ENCODE results near the gene SLC26A9.

SLC26A9 gene

DNA sequence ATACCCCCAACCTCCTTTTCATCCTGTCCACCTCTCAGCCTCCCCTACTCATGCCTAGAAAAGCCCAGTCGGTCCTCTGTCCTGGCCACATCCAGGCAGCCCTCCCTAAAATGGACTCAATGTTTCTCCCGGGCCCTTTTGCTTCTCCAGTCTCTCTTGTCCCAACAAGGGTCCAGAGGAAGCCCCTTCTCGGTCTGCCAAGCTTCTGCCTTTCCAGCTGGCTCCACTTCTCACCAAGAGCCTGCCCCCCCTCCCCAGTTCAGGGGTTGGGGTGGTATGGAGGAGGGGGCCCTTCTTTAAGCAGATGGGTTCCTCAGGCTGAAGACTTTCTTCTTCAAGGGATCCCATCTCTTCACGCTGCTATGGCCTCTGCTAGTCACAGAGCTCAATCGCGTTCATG lies 36.0 kb upstream of the SLC26A9 start:
- Histone ChIP-seq H3K27ac (no peak overlapping the region), H2AFZ (ENCODE audit: low read depth) (no peak overlapping the region), H3K4me3 (IDR thresholded peaks at IDR 0.05; ENCODE audit: insufficient read depth, low read depth, low read length) (no peak overlapping the region), H3K36me3 (ENCODE audit: insufficient read depth) (no peaks in the 10 kb centered on the region), H3K27me3 (ENCODE audit: insufficient read depth, low read depth) (no peaks in the 10 kb centered on the region; the same call in 1 of the 2 replicates), H4K20me1 (ENCODE audit: insufficient read depth) (no peaks in the 10 kb centered on the region), H3K4me2 (no peak overlapping the region), H3K4me1 (ENCODE audit: low read depth, poor library complexity, severe bottlenecking) (no peaks in the 10 kb centered on the region), H3K9ac (no peak overlapping the region), H3K79me2 (ENCODE audit: insufficient read depth, low read depth) (no peaks in the 10 kb centered on the region)
- TF ChIP-seq, protein P1, sequence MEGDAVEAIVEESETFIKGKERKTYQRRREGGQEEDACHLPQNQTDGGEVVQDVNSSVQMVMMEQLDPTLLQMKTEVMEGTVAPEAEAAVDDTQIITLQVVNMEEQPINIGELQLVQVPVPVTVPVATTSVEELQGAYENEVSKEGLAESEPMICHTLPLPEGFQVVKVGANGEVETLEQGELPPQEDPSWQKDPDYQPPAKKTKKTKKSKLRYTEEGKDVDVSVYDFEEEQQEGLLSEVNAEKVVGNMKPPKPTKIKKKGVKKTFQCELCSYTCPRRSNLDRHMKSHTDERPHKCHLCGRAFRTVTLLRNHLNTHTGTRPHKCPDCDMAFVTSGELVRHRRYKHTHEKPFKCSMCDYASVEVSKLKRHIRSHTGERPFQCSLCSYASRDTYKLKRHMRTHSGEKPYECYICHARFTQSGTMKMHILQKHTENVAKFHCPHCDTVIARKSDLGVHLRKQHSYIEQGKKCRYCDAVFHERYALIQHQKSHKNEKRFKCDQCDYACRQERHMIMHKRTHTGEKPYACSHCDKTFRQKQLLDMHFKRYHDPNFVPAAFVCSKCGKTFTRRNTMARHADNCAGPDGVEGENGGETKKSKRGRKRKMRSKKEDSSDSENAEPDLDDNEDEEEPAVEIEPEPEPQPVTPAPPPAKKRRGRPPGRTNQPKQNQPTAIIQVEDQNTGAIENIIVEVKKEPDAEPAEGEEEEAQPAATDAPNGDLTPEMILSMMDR (conservative IDR thresholded peaks at IDR 0.05; ENCODE audit: low read depth, low read length), result no peak

GRCh38 chr1:205978676-205979075 lies 35.4 kb upstream of the SLC26A9 start:
- no peak overlapping the region for H2AFZ ChIP-seq (ENCODE audit: low read depth)
- no peak overlapping the region for H3K4me3 ChIP-seq (IDR thresholded peaks at IDR 0.05; ENCODE audit: insufficient read depth, low read depth, low read length)
- H3K36me3 ChIP-seq (ENCODE audit: insufficient read depth), result no peaks in the 10 kb centered on the region

GRCh38 chr1:205977402-205978014 lies 34.3 kb upstream of the SLC26A9 start:
- H3K79me2 ChIP-seq (ENCODE audit: insufficient read depth, low read depth), result no peaks in the 10 kb centered on the region
- no peak overlapping the region for H3K4me2 ChIP-seq
- no peak overlapping the region for H3K4me3 ChIP-seq (IDR thresholded peaks at IDR 0.05; ENCODE audit: insufficient read depth, low read depth, low read length)
- H3K27ac ChIP-seq, result no peak overlapping the region
- H3K4me1 ChIP-seq (ENCODE audit: low read depth, poor library complexity, severe bottlenecking), result no peaks in the 10 kb centered on the region
- H2AFZ ChIP-seq (ENCODE audit: low read depth), result no peak overlapping the region
- no peaks in the 10 kb centered on the region for H3K36me3 ChIP-seq (ENCODE audit: insufficient read depth)
- no peaks in the 10 kb centered on the region for H4K20me1 ChIP-seq (ENCODE audit: insufficient read depth)
- H3K9ac ChIP-seq, result no peak overlapping the region
- TF ChIP-seq, protein P1 (conservative IDR thresholded peaks at IDR 0.05; ENCODE audit: low read depth, low read length), result peak; percentile 98
- H3K27me3 ChIP-seq (ENCODE audit: insufficient read depth, low read depth), result no peaks in the 10 kb centered on the region; the same call in 1 of the 2 replicates

More at GRCh38 chr1:205978676-205979075, 35.4 kb upstream of the SLC26A9 start:
- H3K27me3 ChIP-seq (ENCODE audit: insufficient read depth, low read depth), result no peaks in the 10 kb centered on the region; the same call in 1 of the 2 replicates
- TF ChIP-seq, protein P1 (conservative IDR thresholded peaks at IDR 0.05; ENCODE audit: low read depth, low read length), result no peak
- H3K4me2 ChIP-seq, result no peak overlapping the region
- H4K20me1 ChIP-seq (ENCODE audit: insufficient read depth), result no peaks in the 10 kb centered on the region
- H3K4me1 ChIP-seq (ENCODE audit: low read depth, poor library complexity, severe bottlenecking), result no peaks in the 10 kb centered on the region
- no peak overlapping the region for H3K9ac ChIP-seq
- H3K79me2 ChIP-seq (ENCODE audit: insufficient read depth, low read depth), result no peaks in the 10 kb centered on the region
- H3K27ac ChIP-seq, result no peak overlapping the region

DNA sequence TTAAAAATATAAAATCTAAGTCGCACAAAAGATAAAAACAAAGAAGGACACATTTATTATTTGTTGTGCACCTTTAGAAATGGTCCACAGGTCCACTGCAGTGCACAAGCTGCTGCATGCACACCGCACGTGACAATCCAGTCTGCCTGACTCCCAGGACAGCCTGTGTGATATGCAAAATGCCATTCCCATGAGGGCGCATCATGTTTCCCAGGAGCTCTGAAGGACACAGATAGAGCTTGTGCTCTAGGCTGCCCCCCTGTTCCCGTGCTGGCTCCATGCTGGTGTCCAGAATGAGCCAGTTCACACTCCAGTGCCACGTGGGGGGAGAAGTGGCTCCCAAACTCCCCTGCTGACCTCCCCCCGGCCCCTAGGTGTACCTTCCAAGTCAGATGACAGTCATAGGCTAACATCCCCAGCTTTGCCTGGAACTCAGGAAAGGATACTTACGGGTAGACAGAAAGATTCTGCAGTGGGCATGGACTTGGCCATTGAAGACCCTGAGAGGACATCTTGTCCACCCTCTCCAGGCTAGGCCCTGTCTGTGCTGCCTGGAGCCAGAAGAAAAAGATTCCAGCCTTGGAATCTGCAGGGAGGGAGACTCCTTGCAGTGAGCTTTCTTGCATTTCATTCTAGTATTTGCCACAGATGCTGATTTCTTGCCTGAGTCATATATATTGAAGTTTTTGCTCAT lies 33.6 kb upstream of the SLC26A9 start:
- Histone ChIP-seq H3K36me3 (ENCODE audit: insufficient read depth) (no peaks in the 10 kb centered on the region), H4K20me1 (ENCODE audit: insufficient read depth) (no peaks in the 10 kb centered on the region), H3K9ac (no peak overlapping the region), H3K4me1 (ENCODE audit: low read depth, poor library complexity, severe bottlenecking) (no peaks in the 10 kb centered on the region), H3K27me3 (ENCODE audit: insufficient read depth, low read depth) (no peaks in the 10 kb centered on the region; the same call in 1 of the 2 replicates), H3K4me2 (no peak overlapping the region), H3K4me3 (IDR thresholded peaks at IDR 0.05; ENCODE audit: insufficient read depth, low read depth, low read length) (no peak overlapping the region), H3K27ac (no peak overlapping the region), H2AFZ (ENCODE audit: low read depth) (no peak overlapping the region), H3K79me2 (ENCODE audit: insufficient read depth, low read depth) (no peaks in the 10 kb centered on the region)
- TF ChIP-seq, protein P1 (conservative IDR thresholded peaks at IDR 0.05; ENCODE audit: low read depth, low read length), result no peak

Data from KMS-11 (cell line).